BJ (cell line): ENCODE data around the gene ZNF418. TPM values are rescaled to one million over a fixed set of nuclear protein-coding genes. Genes with fewer than 3 reads are reported as not detected.
A peak's percentile ranks its signal among the peaks of the same experiment; 100 is the strongest.
"Not testable (repeated sequence)": the region's sequence is repeated elsewhere in the genome, so short reads cannot be mapped to it uniquely, and the experiment has no call there.

Experiments
- CTCF ChIA-PET: fragments of 350-600 bp; formaldehyde crosslinking; extraction: SDS; loops from one replicate; lab custom pipeline; 2021; ENCODE audit warnings: antibody characterized with exemption, inconsistent platforms; lab: Yijun Ruan, JAX
- POLR2A ChIA-PET: fragments of 300-600 bp; sonication (Branson Sonifier 250); formaldehyde crosslinking; extraction: SDS; loops from one replicate; lab custom pipeline; 2021; ENCODE audit warnings: antibody characterized with exemption; lab: Charles Lee
- DNase-seq: peaks from one replicate; pipeline ENCODE4 v3.0.0-alpha.2; 2011; ENCODE audit warnings: low read depth
- H3K27me3 ChIP-seq: 2 replicates; pipeline ENCODE4 v1.6.0; 2011; ENCODE audit warnings: low read length; ENCODE audit not compliant: control insufficient read depth, insufficient read depth
- H3K36me3 ChIP-seq: 2 replicates; pipeline ENCODE4 v1.5.1; 2011; ENCODE audit warnings: low read length; ENCODE audit not compliant: control insufficient read depth, insufficient read depth
- H3K4me3 ChIP-seq: 2 replicates; pipeline ENCODE4 v1.5.1; 2011; ENCODE audit warnings: low read depth, mild to moderate bottlenecking, control low read depth, low read length
- polyA plus RNA-seq: library from polyadenylated mRNA; depleted of rRNA; stranded (reverse); fragments of >200 nt; gene quantifications from 2 replicates; pipeline ENCODE4 v1.2.3, GENCODE V29; 2011
- TF ChIP-seq, protein P1 (sequence below): IDR thresholded peaks from 2 replicates; pipeline ENCODE4 v1.5.1; 2011; ENCODE audit warnings: low read depth, mild to moderate bottlenecking, control low read depth, inconsistent platforms, low read length, moderate library complexity; ENCODE audit not compliant: insufficient read depth

The ZNF418 gene
- polyA plus RNA-seq, 1 experiment: 2.5 TPM

DNA sequence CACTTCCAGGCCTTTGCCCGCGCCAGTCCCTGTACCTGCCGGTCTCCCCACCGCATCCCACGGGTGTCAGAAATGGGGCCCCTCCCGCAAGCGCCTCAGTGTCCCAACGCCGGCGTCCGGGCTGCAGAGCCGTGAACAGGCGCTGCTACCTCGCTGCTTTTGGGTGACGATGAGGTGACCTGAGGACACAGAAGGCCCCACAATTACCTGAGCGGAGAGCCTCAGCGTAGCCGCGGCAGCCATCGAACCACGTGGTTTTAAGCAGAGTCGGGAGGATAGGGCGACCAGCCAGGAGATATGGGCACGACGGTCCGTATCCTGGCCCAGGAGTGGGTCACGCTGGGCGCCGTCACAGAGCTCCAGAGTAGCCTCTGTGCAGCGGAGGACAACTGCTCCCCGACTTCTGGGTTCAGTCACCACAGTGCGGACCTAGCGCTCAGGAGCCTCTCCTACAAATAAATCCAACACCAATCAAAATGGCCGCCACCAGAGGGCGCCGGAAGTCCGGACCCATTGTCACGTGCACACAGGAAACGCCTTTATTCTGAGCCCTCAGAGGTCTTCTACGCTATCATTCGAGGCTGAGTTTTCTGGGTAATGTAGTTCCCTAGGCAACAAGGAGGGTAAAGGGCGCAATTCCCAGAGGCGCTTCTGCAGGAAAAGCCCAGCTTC lies 46.5 kb downstream of the ZNF418 start, which contains the start of gene ZNF814:
Gene ZNF814 (minus strand): TSS at position 478 of the 672 bp plus-strand sequence. CDS start 235 bp downstream, at position 243.
- TF ChIP-seq, protein P1, sequence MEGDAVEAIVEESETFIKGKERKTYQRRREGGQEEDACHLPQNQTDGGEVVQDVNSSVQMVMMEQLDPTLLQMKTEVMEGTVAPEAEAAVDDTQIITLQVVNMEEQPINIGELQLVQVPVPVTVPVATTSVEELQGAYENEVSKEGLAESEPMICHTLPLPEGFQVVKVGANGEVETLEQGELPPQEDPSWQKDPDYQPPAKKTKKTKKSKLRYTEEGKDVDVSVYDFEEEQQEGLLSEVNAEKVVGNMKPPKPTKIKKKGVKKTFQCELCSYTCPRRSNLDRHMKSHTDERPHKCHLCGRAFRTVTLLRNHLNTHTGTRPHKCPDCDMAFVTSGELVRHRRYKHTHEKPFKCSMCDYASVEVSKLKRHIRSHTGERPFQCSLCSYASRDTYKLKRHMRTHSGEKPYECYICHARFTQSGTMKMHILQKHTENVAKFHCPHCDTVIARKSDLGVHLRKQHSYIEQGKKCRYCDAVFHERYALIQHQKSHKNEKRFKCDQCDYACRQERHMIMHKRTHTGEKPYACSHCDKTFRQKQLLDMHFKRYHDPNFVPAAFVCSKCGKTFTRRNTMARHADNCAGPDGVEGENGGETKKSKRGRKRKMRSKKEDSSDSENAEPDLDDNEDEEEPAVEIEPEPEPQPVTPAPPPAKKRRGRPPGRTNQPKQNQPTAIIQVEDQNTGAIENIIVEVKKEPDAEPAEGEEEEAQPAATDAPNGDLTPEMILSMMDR: peak; percentile 53
- peak; percentile 40 for DNase-seq
- POLR2A ChIA-PET: no interaction called here
- H3K4me3 ChIP-seq: peak within 1 kb of the TSS; percentile 66
- H3K27me3 ChIP-seq: no peaks in the 10 kb centered on the region
- peaks cover 1% of the 10 kb centered on the region; the same call in 1 of the 2 replicates for H3K36me3 ChIP-seq
- CTCF ChIA-PET: interaction anchor here (1.4 to 1.5 kb wide), 2 partner anchors 8 to 28 kb away, joined by 3 to 4 read pairs; partner anchors contain the start of gene ZNF417

DNA sequence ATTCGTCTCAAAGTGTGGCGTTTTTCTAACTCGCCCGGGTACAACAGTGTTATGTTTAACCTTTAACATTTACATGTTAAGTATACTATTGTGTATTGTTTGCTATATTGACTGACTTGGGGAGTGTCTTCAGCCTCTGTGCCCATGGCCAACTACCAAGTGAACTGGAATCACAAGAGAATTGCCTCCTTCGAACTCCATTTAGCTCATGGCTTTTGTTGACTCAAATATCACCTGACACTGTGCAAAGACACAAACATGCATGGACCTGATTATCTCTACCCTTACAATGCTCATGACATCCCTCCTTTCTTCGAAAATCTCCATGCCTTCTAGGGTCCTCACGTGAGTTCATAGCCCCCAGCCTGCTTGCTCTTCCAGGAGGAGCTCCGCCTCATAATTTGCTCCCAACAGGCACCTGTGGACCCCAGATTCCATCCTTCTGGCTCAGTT lies 47.1 kb downstream of the ZNF418 start:
- ChIA-PET CTCF (interaction anchor here (1.4 to 1.5 kb wide), 2 partner anchors 9 to 28 kb away, joined by 3 to 4 read pairs; partner anchors contain the start of gene ZNF417), POLR2A (no interaction called here)
- H3K36me3 ChIP-seq: peaks cover 1% of the 10 kb centered on the region; the same call in 1 of the 2 replicates
- H3K27me3 ChIP-seq: no peaks in the 10 kb centered on the region
- TF ChIP-seq, protein P1: no peak
- peak overlapping the region; percentile 66 for H3K4me3 ChIP-seq
- DNase-seq: no peak

DNA sequence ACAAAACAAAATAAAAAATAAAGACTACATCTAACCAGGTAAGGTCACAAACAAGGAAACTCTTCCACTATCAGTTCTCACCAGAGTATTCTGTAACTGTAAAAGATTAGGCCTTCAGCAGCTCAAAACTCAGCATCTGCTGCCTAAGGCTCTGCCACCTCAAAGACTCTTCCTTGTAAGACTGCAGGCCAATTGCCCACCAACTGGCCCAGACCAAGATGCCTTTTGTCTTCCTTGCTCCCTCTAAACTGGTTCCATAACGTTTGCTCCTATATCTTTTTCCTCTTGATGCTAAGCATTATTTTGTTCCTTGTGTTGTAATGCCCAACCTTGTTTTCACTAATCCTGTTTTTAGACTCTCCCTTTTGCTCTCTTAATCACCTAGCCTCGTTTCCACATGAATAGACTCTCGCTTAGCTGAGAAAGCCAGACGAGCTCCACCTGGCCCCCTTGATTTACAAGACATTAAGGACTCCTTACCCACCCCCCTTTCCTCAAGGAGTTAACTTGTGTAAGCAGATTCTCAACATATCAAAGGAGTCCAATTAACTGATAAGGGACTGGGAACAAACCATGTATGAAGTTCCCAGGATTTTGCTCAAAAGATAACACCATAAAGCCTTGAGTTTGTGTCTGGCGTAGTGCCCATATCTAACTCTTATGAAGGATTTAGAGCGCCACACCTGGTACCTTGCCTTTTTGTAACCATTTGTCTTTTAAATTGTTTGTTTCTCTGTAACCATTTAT lies 47.8 kb downstream of the ZNF418 start:
- ChIA-PET POLR2A (no interaction called here), CTCF (interaction anchor here (1.5 kb wide), 1 partner anchor 10 kb away, joined by 3 read pairs; no protein-coding TSS in a partner anchor)
- Histone ChIP-seq H3K36me3 (peaks cover 1% of the 10 kb centered on the region), H3K27me3 (no peaks in the 10 kb centered on the region), H3K4me3 (no peak overlapping the region)
- TF ChIP-seq, protein P1: no peak
- DNase-seq: no peak

DNA sequence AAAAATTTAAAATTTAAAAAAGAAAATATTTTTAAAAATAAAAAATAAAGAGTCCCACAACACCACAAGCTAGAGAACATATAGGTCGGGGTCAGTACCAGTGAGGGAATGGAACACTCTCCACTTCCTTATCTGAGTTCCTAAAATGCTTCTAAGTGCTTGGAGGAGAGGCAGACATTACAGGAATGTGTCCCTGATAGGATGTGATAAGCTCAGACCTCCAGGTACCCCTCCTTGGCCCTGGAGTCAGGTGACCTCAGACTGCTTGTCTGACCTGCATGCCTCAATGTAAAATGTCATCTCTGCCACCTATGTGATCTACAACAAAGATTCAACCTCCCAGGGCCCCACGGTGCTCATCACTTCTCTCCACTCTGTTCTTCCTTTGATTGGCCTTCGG lies 49.2 kb downstream of the ZNF418 start:
- no peaks in the 10 kb centered on the region for H3K27me3 ChIP-seq
- TF ChIP-seq, protein P1: no peak
- DNase-seq: no peak
- H3K36me3 ChIP-seq: peaks cover 1% of the 10 kb centered on the region
- no peak overlapping the region for H3K4me3 ChIP-seq
- ChIA-PET POLR2A (no interaction called here), CTCF (no interaction called here)

DNA sequence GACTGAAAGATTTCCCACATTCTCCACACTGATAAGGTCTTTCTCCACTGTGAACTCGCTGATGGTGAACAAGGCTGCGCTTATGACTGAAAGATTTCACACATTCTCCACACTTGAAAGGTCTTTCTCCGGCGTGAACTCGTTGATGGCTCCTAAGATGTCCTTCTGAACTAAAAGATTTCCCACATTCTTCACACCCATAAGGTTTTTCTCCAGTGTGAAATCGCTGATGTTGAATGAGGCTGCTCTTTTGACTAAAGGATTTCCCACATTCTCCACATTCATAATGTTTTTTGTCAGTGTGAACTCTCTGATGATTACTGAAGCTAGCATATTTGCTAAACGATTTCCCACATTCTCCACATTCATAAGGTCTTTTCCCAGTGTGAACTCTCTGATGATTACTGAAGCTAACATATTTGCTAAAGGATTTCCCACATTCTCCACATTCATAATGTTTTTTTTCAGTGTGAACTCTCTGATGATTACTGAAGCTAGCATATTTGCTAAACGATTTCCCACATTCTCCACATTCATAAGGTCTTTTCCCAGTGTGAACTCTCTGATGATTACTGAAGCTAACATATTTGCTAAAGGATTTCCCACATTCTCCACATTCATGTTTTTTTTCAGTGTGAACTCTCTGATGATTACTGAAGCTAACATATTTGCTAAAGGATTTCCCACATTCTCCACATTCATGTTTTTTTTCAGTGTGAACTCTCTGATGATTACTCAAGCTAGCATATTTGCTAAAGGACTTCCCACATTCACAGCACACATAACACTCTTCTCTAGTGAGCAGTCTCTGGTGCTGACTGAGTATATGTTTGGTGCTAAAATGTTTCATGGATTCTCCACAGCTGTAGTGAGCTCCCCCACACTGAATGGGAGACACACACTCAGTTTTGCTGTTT lies 61.1 kb downstream of the ZNF418 start:
- POLR2A ChIA-PET, H3K36me3 ChIP-seq, H3K4me3 ChIP-seq, CTCF ChIA-PET, H3K27me3 ChIP-seq, DNase-seq: not testable (repeated sequence)
